HepG2 (cell line): ENCODE measurements around the gene SUOX. TPM values are rescaled to one million over a fixed set of nuclear protein-coding genes. Genes with fewer than 3 reads are reported as not detected.

ENCODE experiments used
- ERF ChIP-seq: IDR thresholded peaks from 2 replicates; pipeline ENCODE4 v1.6.1; 2018; ENCODE audit warnings: missing biosample characterization, missing genetic modification reagents
- GATA4 ChIP-seq: sonication (generic); IDR thresholded peaks from 2 replicates; pipeline ENCODE4 v1.6.1; 2016; ENCODE audit warnings: antibody characterized with exemption, low read depth, borderline replicate concordance
- HNRNPLL ChIP-seq: fragments of 200-400 bp; formaldehyde crosslinking; IDR thresholded peaks from 2 replicates; pipeline ENCODE4 v1.6.1; 2017; ENCODE audit warnings: mild to moderate bottlenecking, low read depth, low read length; ENCODE audit not compliant: poor library complexity, severe bottlenecking
- IKZF1 ChIP-seq: fragments of 450-650 bp; IDR thresholded peaks from 2 replicates; pipeline ENCODE4 v1.7.1; 2016
- IRX3 ChIP-seq: sonication (generic); formaldehyde crosslinking; IDR thresholded peaks from 2 replicates; pipeline ENCODE4 v1.8.1; 2023; ENCODE audit warnings: mild to moderate bottlenecking, low read depth, missing genetic modification reagents, borderline replicate concordance
- KDM2A ChIP-seq: sonication (generic); formaldehyde crosslinking; IDR thresholded peaks from 2 replicates; pipeline ENCODE4 v1.4.0; 2020; ENCODE audit warnings: low read depth, missing genetic modification reagents, borderline replicate concordance
- MEIS2 ChIP-seq: sonication (generic); formaldehyde crosslinking; IDR thresholded peaks from 2 replicates; pipeline ENCODE4 v1.9.0; 2021; ENCODE audit warnings: mild to moderate bottlenecking, missing genetic modification reagents
- MYPOP ChIP-seq: sonication (generic); formaldehyde crosslinking; IDR thresholded peaks from 2 replicates; pipeline ENCODE4 v1.8.1; 2023; ENCODE audit warnings: mild to moderate bottlenecking, moderate library complexity, missing genetic modification reagents
- NKX3-1 ChIP-seq: sonication (generic); formaldehyde crosslinking; IDR thresholded peaks from 2 replicates; pipeline ENCODE4 v1.5.0; 2020; ENCODE audit warnings: missing genetic modification reagents
- RERE ChIP-seq: IDR thresholded peaks from 2 replicates; pipeline ENCODE4 v1.6.1; 2016; ENCODE audit warnings: low read depth, missing genetic modification reagents, missing compliant biosample characterization
- SCMH1 ChIP-seq: sonication (generic); formaldehyde crosslinking; IDR thresholded peaks from 2 replicates; pipeline ENCODE4 v1.9.0; 2021; ENCODE audit warnings: missing genetic modification reagents, mild to moderate bottlenecking, borderline replicate concordance
- TBX2 ChIP-seq: sonication (generic); formaldehyde crosslinking; IDR thresholded peaks from 2 replicates; pipeline ENCODE4 v1.5.0; 2020; ENCODE audit warnings: missing genetic modification reagents, mild to moderate bottlenecking, borderline replicate concordance
- ZBTB20 ChIP-seq: sonication (generic); formaldehyde crosslinking; IDR thresholded peaks from 2 replicates; pipeline ENCODE4 v1.8.1; 2023; ENCODE audit warnings: missing genetic modification reagents, low read depth, mild to moderate bottlenecking, borderline replicate concordance
- ZNF251 ChIP-seq: sonication (generic); formaldehyde crosslinking; IDR thresholded peaks from 2 replicates; pipeline ENCODE4 v1.9.0; 2021; ENCODE audit warnings: mild to moderate bottlenecking, missing genetic modification reagents
- ZNF354B ChIP-seq: sonication (generic); formaldehyde crosslinking; IDR thresholded peaks from 2 replicates; pipeline ENCODE4 v1.8.0; 2022; ENCODE audit warnings: mild to moderate bottlenecking, missing genetic modification reagents
- ZNF737 ChIP-seq: sonication (generic); formaldehyde crosslinking; IDR thresholded peaks from 2 replicates; pipeline ENCODE4 v1.5.0; 2020; ENCODE audit warnings: missing genetic modification reagents, mild to moderate bottlenecking, borderline replicate concordance
- polyA plus RNA-seq, 8 experiments: library from polyadenylated mRNA; depleted of rRNA in 3 of 8; stranded (reverse) in 7 of 8; unstranded in 1 of 8; fragments of >200 nt; fragmentation: Illumina TruSeq in 4 of 8; extraction: Trizol in 4 of 8; gene quantifications; 2 replicates each; pipeline versions ENCODE4 v1.2.1 to v1.2.3, GENCODE V29; 2011 to 2016; ENCODE audit warnings: low read depth in 4 of 8, missing spikeins in 1 of 8, mixed read lengths in 1 of 8; ENCODE audit not compliant: insufficient read depth in 1 of 8
- total RNA-seq, 5 experiments: library from RNA; depleted of rRNA; stranded (reverse); fragments of >200 nt; fragmentation: Illumina TruSeq; extraction: Trizol; gene quantifications; 2 replicates each; pipeline ENCODE4 v1.2.3, GENCODE V29; 2016; ENCODE audit warnings: low read depth in 1 of 5
- TF ChIP-seq, protein P1 (sequence below): sonication (generic); formaldehyde crosslinking; IDR thresholded peaks from 2 replicates; pipeline ENCODE4 v1.4.0; 2020; ENCODE audit warnings: missing genetic modification reagents, borderline replicate concordance
- TF ChIP-seq, protein P2 (sequence below): sonication (generic); formaldehyde crosslinking; conservative IDR thresholded peaks from 2 replicates; pipeline ENCODE4 v1.5.0; 2020; ENCODE audit warnings: missing genetic modification reagents

SUOX gene
- total and polyA plus RNA-seq, 2 of the 13 experiments (the other 11 are each of a cell fraction or from before 2014, with no cell fraction given) = 23.9 to 25.9 TPM

DNA sequence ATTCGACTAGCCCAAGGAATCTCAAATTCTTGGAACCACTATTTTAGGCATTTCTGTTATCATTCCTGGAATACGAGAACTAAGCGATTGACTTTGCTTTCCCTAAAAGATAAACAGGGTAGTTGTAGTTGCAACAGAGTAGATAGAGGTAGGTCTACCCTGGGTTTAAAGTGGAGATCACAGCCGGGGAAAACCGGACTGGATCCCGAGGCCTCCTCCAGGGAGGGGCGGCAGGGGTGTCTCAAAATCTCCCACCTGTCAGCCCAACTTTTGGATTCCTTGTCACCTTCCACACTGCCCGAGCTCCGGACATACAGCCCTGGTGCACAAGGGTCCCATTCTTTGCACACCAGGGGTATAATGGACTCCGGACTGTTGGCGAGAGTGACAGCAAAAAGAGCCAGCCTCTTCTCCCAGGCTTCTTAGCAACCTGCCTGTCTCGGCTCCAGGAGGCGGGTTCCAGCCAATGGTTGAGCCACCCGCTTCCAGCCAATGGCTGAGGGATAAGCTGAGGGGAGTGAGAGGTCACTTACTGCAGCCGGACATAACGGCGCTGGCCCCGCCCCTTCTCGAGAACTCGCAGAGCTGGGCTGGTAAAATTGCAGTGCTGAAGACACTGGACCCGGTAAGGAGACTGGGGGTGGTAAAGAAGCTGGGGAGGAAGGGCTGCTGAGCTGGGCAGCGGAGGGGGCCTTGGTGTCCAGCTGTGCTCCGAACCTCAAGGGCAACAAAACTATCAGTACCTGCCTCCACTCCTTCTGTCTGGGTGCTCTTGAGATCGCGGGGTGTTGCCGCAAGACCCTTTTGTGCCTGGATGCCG, at the start of gene SUOX (continued):
- TF ChIP-seq KDM2A (peak; percentile 93), IRX3 (CRISPR knock-in tag) (no peak), MEIS2 (CRISPR knock-in tag) (no peak), NKX3-1 (peak; percentile 74; the same call in 1 of the 2 replicates), GATA4 (peak; percentile 59; the same call in 1 of the 2 replicates), ERF (no peak; the same call in 1 of the 2 replicates), IKZF1 (no peak), MYPOP (0 out of 2 replicates have a peak, but pooled peaks have one; percentile 7), ZNF737 (CRISPR knock-in tag) (no peak), ZNF251 (CRISPR knock-in tag) (no peak), RERE (CRISPR knock-in tag) (no peak), TBX2 (peak; percentile 41; the same call in 1 of the 2 replicates), ZBTB20 (CRISPR knock-in tag) (no peak; the same call in 1 of the 2 replicates), SCMH1 (CRISPR knock-in tag) (no peak), HNRNPLL (peak; percentile 36), ZNF354B (no peak)
- TF ChIP-seq, protein P1, sequence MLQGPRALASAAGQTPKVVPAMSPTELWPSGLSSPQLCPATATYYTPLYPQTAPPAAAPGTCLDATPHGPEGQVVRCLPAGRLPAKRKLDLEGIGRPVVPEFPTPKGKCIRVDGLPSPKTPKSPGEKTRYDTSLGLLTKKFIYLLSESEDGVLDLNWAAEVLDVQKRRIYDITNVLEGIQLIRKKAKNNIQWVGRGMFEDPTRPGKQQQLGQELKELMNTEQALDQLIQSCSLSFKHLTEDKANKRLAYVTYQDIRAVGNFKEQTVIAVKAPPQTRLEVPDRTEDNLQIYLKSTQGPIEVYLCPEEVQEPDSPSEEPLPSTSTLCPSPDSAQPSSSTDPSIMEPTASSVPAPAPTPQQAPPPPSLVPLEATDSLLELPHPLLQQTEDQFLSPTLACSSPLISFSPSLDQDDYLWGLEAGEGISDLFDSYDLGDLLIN = no peak
- TF ChIP-seq, protein P2, sequence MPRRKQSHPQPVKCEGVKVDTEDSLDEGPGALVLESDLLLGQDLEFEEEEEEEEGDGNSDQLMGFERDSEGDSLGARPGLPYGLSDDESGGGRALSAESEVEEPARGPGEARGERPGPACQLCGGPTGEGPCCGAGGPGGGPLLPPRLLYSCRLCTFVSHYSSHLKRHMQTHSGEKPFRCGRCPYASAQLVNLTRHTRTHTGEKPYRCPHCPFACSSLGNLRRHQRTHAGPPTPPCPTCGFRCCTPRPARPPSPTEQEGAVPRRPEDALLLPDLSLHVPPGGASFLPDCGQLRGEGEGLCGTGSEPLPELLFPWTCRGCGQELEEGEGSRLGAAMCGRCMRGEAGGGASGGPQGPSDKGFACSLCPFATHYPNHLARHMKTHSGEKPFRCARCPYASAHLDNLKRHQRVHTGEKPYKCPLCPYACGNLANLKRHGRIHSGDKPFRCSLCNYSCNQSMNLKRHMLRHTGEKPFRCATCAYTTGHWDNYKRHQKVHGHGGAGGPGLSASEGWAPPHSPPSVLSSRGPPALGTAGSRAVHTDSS = no peak
